ENCODE results near the gene UCN2.

Gene UCN2

DNA sequence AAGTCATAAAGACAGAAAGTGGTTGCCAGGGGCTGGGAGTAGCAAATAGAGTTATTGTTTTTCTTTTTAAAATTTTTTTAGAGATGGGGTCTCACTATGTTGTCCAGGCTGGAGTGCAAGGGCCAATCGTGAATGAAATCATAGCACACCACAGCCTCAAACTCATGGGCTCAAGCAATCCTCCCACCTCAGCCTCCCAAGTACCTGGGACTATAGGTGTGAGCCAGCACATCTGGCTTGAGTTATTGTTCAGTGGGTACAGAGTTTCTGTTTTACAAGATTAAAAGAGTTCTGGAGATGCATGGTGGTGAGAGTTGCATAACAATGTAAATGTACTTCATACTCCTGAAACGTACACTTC is 30.6 kb downstream of the UCN2 start:
- no peak for DNase-seq

GRCh38 chr3:48532271-48532976 is 31.2 kb downstream of the UCN2 start:
- DNase-seq: peak; percentile 60 to 68

DNA sequence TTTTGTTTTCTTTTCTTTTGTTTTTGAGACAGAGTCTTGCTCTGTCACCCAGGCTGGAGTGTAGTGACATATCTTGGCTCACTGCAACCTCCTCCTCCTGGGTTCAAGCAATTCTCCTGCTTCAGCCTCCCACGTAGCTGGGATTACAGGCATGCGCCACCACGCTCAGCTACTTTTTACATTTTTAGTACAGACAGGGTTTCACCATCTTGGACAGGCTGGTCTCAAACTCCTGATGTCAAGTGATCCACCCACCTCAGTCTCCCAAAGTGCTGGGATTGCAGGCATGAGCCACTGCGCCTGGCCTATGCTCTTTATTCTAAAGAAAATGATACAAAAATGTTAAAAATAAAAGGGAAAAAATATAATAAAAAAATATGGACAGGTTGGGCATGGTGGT is 32.9 kb downstream of the UCN2 start:
- DNase-seq: peak in 1 of 2 donors; percentile 74

DNA sequence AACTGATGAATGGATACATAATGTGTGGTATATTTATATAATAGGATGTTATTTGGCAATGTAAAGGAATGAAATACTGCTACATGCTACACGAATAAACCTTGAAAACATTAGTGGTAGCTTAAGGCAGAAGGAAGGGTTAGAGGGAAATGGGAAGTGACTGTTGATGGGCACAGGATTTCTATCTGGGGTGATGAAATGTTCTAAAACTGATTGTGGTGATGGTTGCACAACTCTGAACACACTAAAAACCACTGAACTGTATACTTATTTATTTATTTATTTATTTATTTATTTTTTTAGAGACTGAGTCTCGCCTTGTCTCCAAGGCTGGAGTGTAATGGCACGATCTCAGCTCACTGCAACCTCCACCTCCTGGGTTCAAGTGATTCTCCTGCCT is 34.8 kb downstream of the UCN2 start:
- peak; percentile 69 to 75 for DNase-seq

DNA sequence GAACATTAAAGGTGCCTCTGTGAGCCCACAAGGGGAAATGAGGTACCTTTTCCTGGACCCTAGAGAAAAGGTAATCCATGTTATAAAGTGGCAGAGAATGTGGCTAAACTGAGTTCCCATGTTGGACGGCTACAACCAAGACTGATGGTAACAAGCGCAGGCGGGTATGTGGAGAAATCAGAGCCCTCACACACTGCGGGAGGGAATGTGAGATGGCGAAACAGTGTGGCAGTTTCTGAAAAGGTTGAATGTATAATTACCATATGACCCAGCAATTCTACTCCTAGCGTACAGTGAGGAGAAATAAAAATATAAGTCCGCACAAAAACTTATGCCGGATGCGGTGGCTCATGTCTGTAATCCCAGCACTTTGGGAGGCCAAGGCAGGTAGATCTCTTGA is 35.5 kb downstream of the UCN2 start:
- peak; percentile 54 to 70 for DNase-seq

DNA sequence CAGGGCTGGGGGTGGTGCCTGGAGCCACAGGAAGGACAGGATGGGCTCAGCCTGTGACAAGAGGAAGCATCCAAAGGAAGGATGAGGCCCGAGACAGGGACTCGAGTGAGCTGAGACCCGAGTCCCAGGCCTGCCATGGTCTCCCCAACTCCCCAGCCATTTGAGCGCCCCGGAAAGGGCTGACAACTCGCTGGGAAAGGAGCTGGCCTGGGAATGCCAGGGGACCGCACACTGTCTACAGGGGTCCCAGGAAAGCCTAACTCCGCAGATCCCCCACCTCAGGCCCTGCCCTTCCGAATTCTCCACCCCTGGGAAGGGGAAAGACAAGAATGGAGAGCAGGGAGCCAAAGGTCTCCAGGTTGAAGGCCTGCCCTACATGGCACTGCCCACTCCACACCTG is 38.6 kb downstream of the UCN2 start:
- DNase-seq: no peak

- DNase-seq: no peak
Measured at GRCh38 chr3:48521635-48522034, 41.9 kb downstream of the UCN2 start.

GRCh38 chr3:48519277-48519643 is 44.3 kb downstream of the UCN2 start:
- no peak for DNase-seq

- no peak for DNase-seq
Measured at GRCh38 chr3:48518638-48519276, 44.8 kb downstream of the UCN2 start.

- DNase-seq: no peak
Measured at GRCh38 chr3:48518069-48518468, 45.5 kb downstream of the UCN2 start.

GRCh38 chr3:48516571-48516970 is 47.0 kb downstream of the UCN2 start:
- no peak for DNase-seq

- no peak for DNase-seq
Measured at GRCh38 chr3:48514431-48515227, 49.0 kb downstream of the UCN2 start.

All from inflammatory macrophage treated with lipopolysaccharide for 1 hour (primary cell).